H1 (cell line): Measurements from ENCODE around the gene DAND5. TPM values are rescaled to one million over a fixed set of nuclear protein-coding genes. Genes with fewer than 3 reads are reported as not detected.

Experiments used
- CTCF ChIA-PET: fragments of 300-600 bp; sonication (Branson Sonifier 250); formaldehyde crosslinking; loops from one replicate; lab custom pipeline; 2021; ENCODE audit not compliant: partially characterized antibody; lab: Charles Lee
- POLR2A ChIA-PET: fragments of 300-600 bp; sonication (Branson Sonifier 250); formaldehyde crosslinking; loops from one replicate; lab custom pipeline; 2021; ENCODE audit warnings: inconsistent platforms; ENCODE audit not compliant: partially characterized antibody; lab: Charles Lee
- DNase-seq, 2 experiments: peaks; one replicate each; pipeline versions ENCODE4 v3.0.0 to v3.0.0-alpha.2; 2010 to 2022; ENCODE audit warnings: low spot score in 2 of 2, low read depth in 1 of 2, mixed read lengths in 1 of 2
- FAIRE-seq: peaks from 2 replicates; lab custom pipeline; 2011; peaks lifted over from hg19 to GRCh38; lab: Jason Lieb, UNC
- H2AFZ ChIP-seq: 2 replicates; pipeline ENCODE4 v1.8.1; 2012; ENCODE audit warnings: low read length, inconsistent platforms
- H2AK5ac ChIP-seq: 2 replicates; pipeline ENCODE4 v1.6.1; 2013; ENCODE audit warnings: low read depth, low read length
- H2BK120ac ChIP-seq: replicated peaks from 2 replicates; pipeline ENCODE3; 2013; ENCODE audit warnings: low read depth, low read length, inconsistent platforms
- H2BK12ac ChIP-seq: 2 replicates; pipeline ENCODE4 v1.6.1; 2013; ENCODE audit warnings: low read depth, low read length
- H2BK15ac ChIP-seq: 2 replicates; pipeline ENCODE4 v1.6.1; 2013; ENCODE audit warnings: low read length
- H2BK20ac ChIP-seq: 2 replicates; pipeline ENCODE4 v1.6.1; 2013; ENCODE audit warnings: low read length
- H2BK5ac ChIP-seq: 2 replicates; pipeline ENCODE4 v1.6.1; 2013; ENCODE audit warnings: low read depth, low read length
- H3K14ac ChIP-seq: 2 replicates; pipeline ENCODE4 v1.6.1; 2013; ENCODE audit warnings: inconsistent platforms; ENCODE audit not compliant: insufficient read length
- H3K18ac ChIP-seq: 2 replicates; pipeline ENCODE4 v1.6.1; 2013; ENCODE audit warnings: low read length; ENCODE audit errors: extremely low read depth
- H3K23ac ChIP-seq: 2 replicates; pipeline ENCODE4 v1.6.1; 2013; ENCODE audit warnings: inconsistent platforms; ENCODE audit not compliant: insufficient read length
- H3K23me2 ChIP-seq: 2 replicates; pipeline ENCODE4 v1.6.1; 2013; ENCODE audit warnings: low read depth, low read length
- H3K27ac ChIP-seq: 2 replicates; pipeline ENCODE4 v1.6.1; 2011; ENCODE audit warnings: low read depth, low read length, inconsistent platforms
- H3K27me3 ChIP-seq, 4 experiments: replicated peaks in 1 of 4; 1 replicate in 1 of 4; 2 replicates in 3 of 4; pipeline versions ENCODE4 v1.6.1 to v1.8.1; 2011 to 2013; ENCODE audit warnings: low read length in 3 of 4, mild to moderate bottlenecking in 3 of 4, inconsistent platforms in 2 of 4, mixed read lengths in 2 of 4, moderate library complexity in 1 of 4; ENCODE audit not compliant: control insufficient read depth in 3 of 4, insufficient read depth in 3 of 4; ENCODE audit errors: extremely low read depth in 1 of 4
- H3K36me3 ChIP-seq, 4 experiments: 2 replicates each; pipeline versions ENCODE4 v1.6.1 to v1.8.1; 2011 to 2013; ENCODE audit warnings: mild to moderate bottlenecking in 4 of 4, low read length in 3 of 4, moderate library complexity in 2 of 4, control low read depth in 1 of 4, inconsistent platforms in 1 of 4; ENCODE audit not compliant: insufficient read depth in 4 of 4, control insufficient read depth in 2 of 4
- H3K4ac ChIP-seq: replicated peaks from 2 replicates; pipeline ENCODE3; 2013; ENCODE audit warnings: low read length, low read depth, mixed read lengths, inconsistent platforms; ENCODE audit not compliant: insufficient read length
- H3K4me1 ChIP-seq, 4 experiments: replicated peaks in 1 of 4; 1 replicate in 1 of 4; 2 replicates in 3 of 4; pipeline versions ENCODE4 v1.6.1 to v1.8.1; 2011 to 2013; ENCODE audit warnings: low read length in 3 of 4, inconsistent platforms in 2 of 4, mixed read lengths in 1 of 4; ENCODE audit not compliant: insufficient read depth in 4 of 4, control insufficient read depth in 3 of 4
- H3K4me2 ChIP-seq, 2 experiments: 2 replicates each; pipeline versions ENCODE4 v1.6.1 to v1.8.1; 2011 to 2013; ENCODE audit warnings: low read depth in 2 of 2, low read length in 2 of 2, control low read depth in 1 of 2, inconsistent platforms in 1 of 2, mild to moderate bottlenecking in 1 of 2; ENCODE audit not compliant: insufficient read depth in 1 of 2
- H3K4me3 ChIP-seq, 4 experiments: fragments of 200-600, 300-600 bp in 1 of 4; sonication (generic), shearing (Covaris generic), sonication (Bioruptor Twin) in 1 of 4; 2 replicates each; pipeline versions ENCODE4 v1.5.1 to v1.8.1; 2011 to 2016; ENCODE audit warnings: low read length in 4 of 4, low read depth in 3 of 4, control low read depth in 2 of 4, inconsistent platforms in 2 of 4, mild to moderate bottlenecking in 2 of 4, mixed read lengths in 1 of 4, moderate library complexity in 1 of 4; ENCODE audit not compliant: insufficient read depth in 2 of 4; ENCODE audit errors: extremely low read depth in 1 of 4
- H3K56ac ChIP-seq: replicated peaks from 2 replicates; pipeline ENCODE3; 2013; ENCODE audit warnings: low read depth, mild to moderate bottlenecking, mixed read lengths, low read length, inconsistent platforms; ENCODE audit not compliant: insufficient read length
- H3K79me1 ChIP-seq: 2 replicates; pipeline ENCODE4 v1.6.1; 2013; ENCODE audit warnings: low read depth, low read length, control low read depth
- H3K79me2 ChIP-seq, 2 experiments: 2 replicates each; pipeline versions ENCODE4 v1.6.1 to v1.8.1; 2012 to 2013; ENCODE audit warnings: low read length in 2 of 2, mild to moderate bottlenecking in 2 of 2, inconsistent platforms in 1 of 2; ENCODE audit not compliant: insufficient read depth in 2 of 2, control insufficient read depth in 1 of 2
- H3K9ac ChIP-seq, 4 experiments: replicated peaks in 1 of 4; 1 replicate in 1 of 4; 2 replicates in 3 of 4; pipeline versions ENCODE4 v1.6.1 to v1.8.1; 2011 to 2013; ENCODE audit warnings: low read depth in 3 of 4, low read length in 3 of 4, control low read depth in 2 of 4, mild to moderate bottlenecking in 2 of 4, moderate library complexity in 2 of 4, inconsistent platforms in 1 of 4; ENCODE audit errors: extremely low read depth in 1 of 4
- H3K9me3 ChIP-seq, 2 experiments: 2 replicates each; pipeline versions ENCODE4 v1.6.1 to v1.8.1; 2012 to 2013; ENCODE audit warnings: mild to moderate bottlenecking in 2 of 2, moderate library complexity in 2 of 2, control low read depth in 1 of 2, inconsistent platforms in 1 of 2, low read depth in 1 of 2, low read length in 1 of 2, mixed read lengths in 1 of 2; ENCODE audit not compliant: insufficient read depth in 2 of 2
- H4K20me1 ChIP-seq, 2 experiments: replicated peaks in 1 of 2; 2 replicates each; pipeline versions ENCODE3 to v1.8.1; 2011 to 2013; ENCODE audit warnings: inconsistent platforms in 2 of 2, low read length in 2 of 2, mild to moderate bottlenecking in 1 of 2; ENCODE audit not compliant: insufficient read depth in 2 of 2, control insufficient read depth in 1 of 2
- H4K5ac ChIP-seq: 2 replicates; pipeline ENCODE4 v1.6.1; 2013; ENCODE audit warnings: low read length, low read depth, mixed read lengths, inconsistent platforms; ENCODE audit not compliant: insufficient read length
- H4K8ac ChIP-seq: 2 replicates; pipeline ENCODE4 v1.8.0; 2013; ENCODE audit warnings: mild to moderate bottlenecking, moderate library complexity, low read length, inconsistent platforms; ENCODE audit not compliant: insufficient read depth; ENCODE audit errors: extremely low read depth
- H4K91ac ChIP-seq: replicated peaks from 2 replicates; pipeline ENCODE3; 2013; ENCODE audit warnings: low read length, mixed read lengths, inconsistent platforms; ENCODE audit not compliant: insufficient read length
- BCL11A ChIP-seq, 2 experiments: IDR thresholded peaks; one replicate each; pipeline ENCODE4 v1.6.1; 2011; ENCODE audit warnings: low read depth in 2 of 2, low read length in 2 of 2, mild to moderate bottlenecking in 2 of 2
- CEBPB ChIP-seq: IDR thresholded peaks from 2 replicates; pipeline ENCODE4 v1.6.1; 2012; ENCODE audit warnings: low read depth, low read length
- CREB1 ChIP-seq: IDR thresholded peaks from 2 replicates; pipeline ENCODE4 v1.6.1; 2012; ENCODE audit warnings: inconsistent platforms
- EP300 ChIP-seq, 2 experiments: IDR thresholded peaks; 1 replicate in 1 of 2; 2 replicates in 1 of 2; pipeline ENCODE4 v1.6.1; 2011 to 2012; ENCODE audit warnings: low read depth in 2 of 2, low read length in 2 of 2, mild to moderate bottlenecking in 2 of 2, borderline replicate concordance in 1 of 2, inconsistent platforms in 1 of 2, moderate library complexity in 1 of 2
- HDAC2 ChIP-seq, 2 experiments: fragments of 300-600 bp in 1 of 2; sonication (generic) in 1 of 2; IDR thresholded peaks; 2 replicates each; pipeline ENCODE4 v1.6.1; 2011 to 2012; ENCODE audit warnings: low read depth in 2 of 2, low read length in 2 of 2, mild to moderate bottlenecking in 2 of 2, moderate library complexity in 2 of 2, borderline replicate concordance in 1 of 2, inconsistent platforms in 1 of 2
- PHF8 ChIP-seq: fragments of 200-600 bp; sonication (generic); conservative IDR thresholded peaks from 2 replicates; pipeline ENCODE4 v1.7.1; 2012; ENCODE audit warnings: low read depth, mild to moderate bottlenecking, inconsistent platforms, low read length, moderate library complexity
- SP1 ChIP-seq: IDR thresholded peaks from 2 replicates; pipeline ENCODE4 v1.6.1; 2011; ENCODE audit warnings: low read depth, low read length
- SP4 ChIP-seq: IDR thresholded peaks from 2 replicates; pipeline ENCODE4 v1.6.1; 2012; ENCODE audit warnings: low read length, inconsistent platforms
- WGBS, 2 experiments: shearing (Covaris generic) in 1 of 2; methylation state at CpG; one replicate each; pipeline versions ENCODE4 v1.1.6 to v1.1.7; 2013 to 2015; ENCODE audit warnings: low lambda C conversion rate in 2 of 2, mixed read lengths in 2 of 2, inconsistent platforms in 1 of 2, low coverage in 1 of 2, missing lambda C conversion rate in 1 of 2; ENCODE audit not compliant: insufficient replicate concordance in 2 of 2, insufficient coverage in 1 of 2, insufficient read length in 1 of 2; ENCODE audit errors: extremely low coverage in 1 of 2, missing lambda C conversion rate in 1 of 2; 5-methylcytosine and 5-hydroxymethylcytosine counted together
- polyA plus RNA-seq, 7 experiments: library from polyadenylated mRNA; depleted of rRNA in 3 of 7; stranded (reverse) in 5 of 7; unstranded in 2 of 7; fragments of >200 nt in 5 of 7; fragments of 200-250 nt in 2 of 7; gene quantifications; 1 replicate in 5 of 7; 2 replicates in 1 of 7; 4 replicates in 1 of 7; pipeline versions ENCODE4 v1.2.1 to v1.2.3, GENCODE V29; 2011 to 2013; ENCODE audit warnings: missing spikeins in 2 of 7, mixed read lengths in 2 of 7
- total RNA-seq: library from RNA; stranded (reverse); fragmentation: NEBNext Ultra II Directional; extraction: Animal tissue kit (Norgen Biotek cat#: 25700); gene quantifications from 2 replicates; pipeline ENCODE4 v1.2.1, GENCODE V29; 2021
- TF ChIP-seq, protein P1 (sequence below): IDR thresholded peaks from 2 replicates; pipeline ENCODE4 v1.6.1; 2011; ENCODE audit warnings: low read length, improper control_type of control experiment

DAND5 gene
- total and polyA plus RNA-seq, 2 of the 8 experiments (the other 6 are each of a cell fraction or from before 2014, with no cell fraction given), result 0.14 to 0.17 TPM

DNA sequence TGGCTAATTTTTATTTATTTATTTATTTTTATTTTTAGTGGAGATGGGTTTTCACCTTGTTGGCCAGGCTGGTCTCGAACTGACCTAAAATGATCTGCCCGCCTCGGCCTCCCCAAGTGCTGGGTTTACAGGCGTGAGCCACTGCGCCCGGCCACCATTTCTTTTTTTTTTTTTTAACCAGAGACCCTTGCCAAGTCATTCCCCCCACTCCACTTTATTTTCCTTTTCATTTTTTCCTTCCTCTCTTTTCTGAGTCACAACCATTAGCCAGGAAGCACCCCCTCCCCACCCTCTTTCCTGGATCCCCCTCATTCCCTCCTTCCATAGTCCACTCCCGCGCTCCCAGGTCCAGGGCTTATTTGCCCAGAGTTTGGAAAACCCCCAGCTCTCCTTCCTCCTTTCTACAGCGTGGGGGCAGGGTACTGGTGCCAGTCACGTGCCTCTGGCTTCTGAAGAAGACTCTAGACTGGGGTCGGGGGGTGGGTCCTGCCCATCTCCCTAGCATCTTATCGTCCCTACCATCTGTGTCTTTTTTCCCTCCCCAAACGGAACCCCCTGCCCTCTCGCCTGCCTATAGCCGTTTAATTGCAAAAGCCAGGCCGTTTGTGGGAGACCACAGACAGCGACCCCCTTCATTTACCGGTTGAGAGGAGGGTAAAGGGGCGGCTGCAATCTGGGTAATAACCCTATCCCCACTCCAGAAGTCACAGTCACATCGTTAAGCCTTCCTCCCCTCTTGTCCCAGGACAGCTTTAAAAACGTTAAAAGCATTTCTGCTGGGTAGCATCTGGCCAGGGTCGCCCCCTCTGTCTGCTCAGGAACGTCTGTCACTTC lies 32.1 kb upstream of the DAND5 start:
- CTCF ChIA-PET, result interaction anchor here (0.6 to 2.1 kb wide), 5 partner anchors 25 to 1424 kb away, joined by 3 to 9 read pairs (median 3); no protein-coding TSS in a partner anchor
- TF ChIP-seq CEBPB (no peak), BCL11A (IDR thresholded peaks at IDR 0.05; ENCODE audit: low read depth in 2 of 2, low read length in 2 of 2) (no peak), SP1 (peak; percentile 92), SP4 (no peak), CREB1 (peak; percentile 36; the same call in 1 of the 2 replicates), PHF8 (no peak), HDAC2 (IDR thresholded peaks at IDR 0.05; ENCODE audit: borderline replicate concordance in 1 of 2, low read depth in 2 of 2, low read length in 2 of 2) (peak in 1 of 2 experiments; percentile 54; a peak in 1 of 4 replicates), EP300 (IDR thresholded peaks at IDR 0.05; ENCODE audit: borderline replicate concordance in 1 of 2, low read depth in 2 of 2, low read length in 2 of 2) (peak in 1 of 2 experiments; percentile 17; a peak in 1 of 3 replicates)
- TF ChIP-seq, protein P1, sequence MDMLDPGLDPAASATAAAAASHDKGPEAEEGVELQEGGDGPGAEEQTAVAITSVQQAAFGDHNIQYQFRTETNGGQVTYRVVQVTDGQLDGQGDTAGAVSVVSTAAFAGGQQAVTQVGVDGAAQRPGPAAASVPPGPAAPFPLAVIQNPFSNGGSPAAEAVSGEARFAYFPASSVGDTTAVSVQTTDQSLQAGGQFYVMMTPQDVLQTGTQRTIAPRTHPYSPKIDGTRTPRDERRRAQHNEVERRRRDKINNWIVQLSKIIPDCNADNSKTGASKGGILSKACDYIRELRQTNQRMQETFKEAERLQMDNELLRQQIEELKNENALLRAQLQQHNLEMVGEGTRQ, result peak; percentile 85

More for the DNA sequence above, 32.1 kb upstream of the DAND5 start:
- H3K4me3 ChIP-seq, result peak overlapping the region; percentile 68 to 97 (median 93); a peak in 7 of 8 replicates
- H4K91ac ChIP-seq, result peak overlapping the region; percentile 86
- H3K4ac ChIP-seq, result peak overlapping the region; percentile 88
- H2AFZ ChIP-seq, result no peak overlapping the region
- H3K36me3 ChIP-seq, result peaks cover 12 to 32% (median 24%) of the 10 kb centered on the region in 4 experiments
- H3K56ac ChIP-seq, result peak overlapping the region; percentile 63
- no peaks in the 10 kb centered on the region for H3K27me3 ChIP-seq
- 0 out of 2 replicates have a peak overlapping the region, but pooled peaks have one; percentile 61 for H2BK20ac ChIP-seq
- H4K5ac ChIP-seq, result peak overlapping the region; percentile 63
- H3K23me2 ChIP-seq, result peaks cover 18% of the 10 kb centered on the region; the same call in 1 of the 2 replicates
- peaks cover 9 to 20% of the 10 kb centered on the region in 2 experiments for H4K20me1 ChIP-seq
- peak in 1 of 2 experiments; percentile 77 for DNase-seq
- H3K14ac ChIP-seq, result no peak overlapping the region
- peaks cover 23 to 38% of the 10 kb centered on the region in 2 experiments for H3K79me2 ChIP-seq
- no peak overlapping the region for H3K23ac ChIP-seq
- H2BK12ac ChIP-seq, result peak overlapping the region; percentile 89; the same call in 1 of the 2 replicates
- H2BK15ac ChIP-seq, result peak overlapping the region; percentile 95; the same call in 1 of the 2 replicates
- H3K27ac ChIP-seq, result peak overlapping the region; percentile 29; the same call in 1 of the 2 replicates
- H3K79me1 ChIP-seq, result peaks cover 9% of the 10 kb centered on the region
- peak overlapping the region; percentile 9 for H2BK120ac ChIP-seq
- peak overlapping the region; percentile 92; the same call in 1 of the 2 replicates for H4K8ac ChIP-seq
- H3K9ac ChIP-seq, result peak overlapping the region in 3 of 4 experiments; percentile 14 to 29 (median 27); a peak in 4 of 7 replicates
- POLR2A ChIA-PET, result interaction anchor here (0.7 to 3.3 kb wide), 28 partner anchors 9 to 256 kb away, joined by 3 to 71 read pairs (median 5); partner anchors contain the start of genes DHPS, DNASE2, GADD45GIP1 and GCDH
- H3K4me2 ChIP-seq, result peak overlapping the region; percentile 87 to 90
- H3K4me1 ChIP-seq, result peaks cover 0 to 25% (median 14%) of the 10 kb centered on the region in 4 experiments; a peak in 6 of 7 replicates
- peak overlapping the region; percentile 78 for H2BK5ac ChIP-seq
- 22% methylated on average over 23 of the region's 23 CpGs; no CpG with 5 or more reads in 1 of the 2 experiments for WGBS, 2 experiments
- H2AK5ac ChIP-seq, result no peak overlapping the region
- H3K18ac ChIP-seq, result peak overlapping the region; percentile 90
- FAIRE-seq, result no peak
- H3K9me3 ChIP-seq, result no peaks in the 10 kb centered on the region
